Endothelial cell of umbilical vein (primary cell): ENCODE measurements around the gene SLC35D1. TPM values are rescaled to one million over a fixed set of nuclear protein-coding genes. Genes with fewer than 3 reads are reported as not detected.

ENCODE experiments used
- BruUV-seq: library from RNA; stranded (reverse); fragments of 400-500 nt; replicated peaks from 2 replicates; lab custom pipeline; 2021; lab: Mats Ljungman, UMichigan
- CTCF ChIA-PET: fragments of 300-600, 350-600 bp; sonication (Branson Sonifier 250); formaldehyde crosslinking; loops from one replicate; lab custom pipeline; 2021; ENCODE audit warnings: antibody characterized with exemption, inconsistent platforms; lab: Charles Lee
- POLR2A ChIA-PET: fragments of 300-600, 350-600 bp; sonication (Branson Sonifier 250); formaldehyde crosslinking; loops from one replicate; lab custom pipeline; 2021; ENCODE audit warnings: antibody characterized with exemption, inconsistent platforms; lab: Charles Lee
- DNase-seq: peaks from one replicate; pipeline ENCODE4 v3.0.0-alpha.2; 2011; ENCODE audit warnings: low read depth, low spot score
- FAIRE-seq: peaks from 2 replicates; lab custom pipeline; 2011; peaks lifted over from hg19 to GRCh38; lab: Jason Lieb, UNC
- H2AFZ ChIP-seq: 2 replicates; pipeline ENCODE4 v1.6.0; 2012; ENCODE audit warnings: low read depth, low read length, control low read depth, inconsistent platforms
- H3K27ac ChIP-seq: 2 replicates; pipeline ENCODE4 v1.5.1; 2011; ENCODE audit warnings: low read depth, mild to moderate bottlenecking, control low read depth, low read length, moderate library complexity; ENCODE audit not compliant: insufficient read depth
- H3K27me3 ChIP-seq, 2 experiments: 2 replicates each; pipeline versions ENCODE4 v1.6.0 to v1.6.1; 2011; ENCODE audit warnings: low read length in 2 of 2, mixed read lengths in 1 of 2; ENCODE audit not compliant: control insufficient read depth in 2 of 2, insufficient read depth in 2 of 2
- H3K36me3 ChIP-seq, 2 experiments: 2 replicates in 1 of 2; 3 replicates in 1 of 2; pipeline ENCODE4 v1.5.1; 2011; ENCODE audit warnings: low read length in 2 of 2, mild to moderate bottlenecking in 1 of 2, moderate library complexity in 1 of 2; ENCODE audit not compliant: control insufficient read depth in 2 of 2, insufficient read depth in 2 of 2; ENCODE audit errors: extremely low read depth in 1 of 2
- H3K4me1 ChIP-seq: 3 replicates; pipeline ENCODE4 v1.5.1; 2011; ENCODE audit warnings: mild to moderate bottlenecking, low read length; ENCODE audit not compliant: control insufficient read depth, insufficient read depth; ENCODE audit errors: extremely low read depth
- H3K4me2 ChIP-seq: 2 replicates; pipeline ENCODE4 v1.6.1; 2011; ENCODE audit warnings: low read length, control low read depth, mixed read lengths; ENCODE audit not compliant: insufficient read depth
- H3K4me3 ChIP-seq, 3 experiments: fragments of 200-600 bp in 1 of 3; sonication (generic), shearing (Covaris generic) in 1 of 3; replicated peaks in 1 of 3; 2 replicates each; pipeline ENCODE4 v1.5.1; 2011 to 2016; ENCODE audit warnings: control low read depth in 3 of 3, low read length in 3 of 3, mild to moderate bottlenecking in 2 of 3, inconsistent platforms in 1 of 3, low read depth in 1 of 3, moderate library complexity in 1 of 3; ENCODE audit not compliant: insufficient read depth in 1 of 3
- H3K79me2 ChIP-seq: 2 replicates; pipeline ENCODE4 v1.6.0; 2012; ENCODE audit warnings: low read length, inconsistent platforms; ENCODE audit not compliant: control insufficient read depth, insufficient read depth
- H3K9ac ChIP-seq: replicated peaks from 2 replicates; pipeline ENCODE3; 2011; ENCODE audit warnings: low read length, control low read depth; ENCODE audit not compliant: insufficient read depth; ENCODE audit errors: extremely low read depth
- H3K9me1 ChIP-seq: replicated peaks from 3 replicates; pipeline ENCODE4 v1.6.0; 2011; ENCODE audit warnings: mild to moderate bottlenecking, low read length; ENCODE audit not compliant: control insufficient read depth, insufficient read depth; ENCODE audit errors: extremely low read depth
- H3K9me3 ChIP-seq: replicated peaks from 2 replicates; pipeline ENCODE4 v1.5.1; 2012; ENCODE audit warnings: low read length, inconsistent platforms; ENCODE audit not compliant: control insufficient read depth, insufficient read depth
- H4K20me1 ChIP-seq: replicated peaks from 2 replicates; pipeline ENCODE3; 2011; ENCODE audit warnings: mild to moderate bottlenecking, low read length; ENCODE audit not compliant: control insufficient read depth, insufficient read depth; ENCODE audit errors: extremely low read depth
- EZH2 ChIP-seq: IDR thresholded peaks from 2 replicates; pipeline ENCODE4 v1.6.1; 2012; ENCODE audit warnings: borderline replicate concordance, low read depth, mild to moderate bottlenecking, moderate library complexity, low read length, inconsistent platforms; ENCODE audit not compliant: severe bottlenecking
- FOS ChIP-seq: IDR thresholded peaks from 2 replicates; pipeline ENCODE4 v1.6.1; 2011; ENCODE audit warnings: mild to moderate bottlenecking, low read length, moderate library complexity, borderline replicate concordance; ENCODE audit not compliant: insufficient read depth
- GATA2 ChIP-seq: IDR thresholded peaks from 2 replicates; pipeline ENCODE4 v1.7.0; 2011; ENCODE audit warnings: low read depth, mild to moderate bottlenecking, moderate library complexity, mixed read lengths, low read length; ENCODE audit not compliant: insufficient read length, insufficient read depth
- JUN ChIP-seq: IDR thresholded peaks from 2 replicates; pipeline ENCODE4 v1.6.1; 2011; ENCODE audit warnings: borderline replicate concordance, low read depth; ENCODE audit not compliant: insufficient read length, insufficient read depth
- MYC ChIP-seq: IDR thresholded peaks from one replicate; pipeline ENCODE4 v1.6.1; 2011; ENCODE audit warnings: mild to moderate bottlenecking, low read depth, low read length
- POLR2A ChIP-seq: IDR thresholded peaks from 2 replicates; pipeline ENCODE4 v1.6.1; 2012; ENCODE audit warnings: low read depth, mild to moderate bottlenecking, control low read depth, low read length
- POLR2AphosphoS5 ChIP-seq: IDR thresholded peaks from 2 replicates; pipeline ENCODE4 v1.6.1; 2012; ENCODE audit warnings: low read depth, mild to moderate bottlenecking, control low read depth, low read length, moderate library complexity; ENCODE audit not compliant: insufficient read depth
- dilution Hi-C: fragments of 300-500 bp; cut with MboI; formaldehyde crosslinking; loops from one replicate; pipeline ENCODE4 v1.15.0; 2019; ENCODE audit warnings: low sequenced_read_pairs; ENCODE audit not compliant: extremely low pct_ligation_motif_present
- intact Hi-C: fragments of 100-400 bp; cut with micrococcal nuclease; formaldehyde crosslinking; loops from one replicate; pipeline ENCODE4 v1.10.0; 2022
- polyA plus RNA-seq, 4 experiments: library from polyadenylated mRNA; depleted of rRNA in 3 of 4; stranded (reverse) in 3 of 4; unstranded in 1 of 4; fragments of >200 nt; gene quantifications; 2 replicates each; pipeline versions ENCODE4 v1.2.1 to v1.2.3, GENCODE V29; 2011 to 2012; ENCODE audit warnings: missing spikeins in 1 of 4
- total RNA-seq: library from RNA; stranded (reverse); gene quantifications from 2 replicates; pipeline ENCODE4 v1.2.3, GENCODE V29; 2021
- TF ChIP-seq, protein P1 (sequence below): IDR thresholded peaks from 2 replicates; pipeline ENCODE4 v1.6.1; 2011; ENCODE audit not compliant: insufficient read depth, insufficient read length
- TF ChIP-seq, protein P2 (sequence below), 2 donors: IDR thresholded peaks; 1 replicate in 1 of 2; 2 replicates in 1 of 2; pipeline ENCODE4 v1.5.1; 2011; ENCODE audit warnings: low read length in 2 of 2, mild to moderate bottlenecking in 2 of 2, moderate library complexity in 2 of 2, control low read depth in 1 of 2, inconsistent platforms in 1 of 2, low read depth in 1 of 2; ENCODE audit not compliant: insufficient read depth in 1 of 2; ENCODE audit errors: extremely low read depth in 1 of 2

Gene SLC35D1
- total and polyA plus RNA-seq, 2 donors (not counting 3 experiments of a cell fraction or from before 2014, with no cell fraction given), result 3.5 to 6.6 TPM

DNA sequence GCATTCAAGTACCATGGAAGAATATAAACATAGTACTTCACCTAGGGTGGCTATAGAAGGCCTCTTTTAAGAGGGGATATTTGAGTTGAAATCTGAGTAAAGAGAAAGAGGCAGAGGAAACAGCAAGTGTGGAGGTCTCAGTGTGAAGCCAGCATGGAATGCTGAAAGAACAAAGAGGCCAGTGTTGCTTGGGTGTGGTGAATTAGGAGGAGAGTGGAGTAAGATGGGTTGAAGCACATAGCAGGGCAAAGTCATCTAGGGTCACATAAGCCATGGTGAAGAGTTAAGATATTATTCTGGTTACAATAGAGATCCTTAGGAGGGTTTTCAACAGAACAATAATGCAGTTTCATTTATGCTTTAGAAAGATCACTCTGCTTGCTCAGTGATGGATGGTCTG lies 43.4 kb upstream of the SLC35D1 start:
- intact Hi-C loops, result no loop called here
- Histone ChIP-seq H3K36me3 (no peaks in the 10 kb centered on the region), H2AFZ (no peak overlapping the region), H3K79me2 (no peaks in the 10 kb centered on the region), H3K4me3 (no peak overlapping the region), H3K4me1 (no peaks in the 10 kb centered on the region), H3K27me3 (peaks cover 6 to 13% of the 10 kb centered on the region in 2 experiments), H3K27ac (no peak overlapping the region), H3K9me3 (no peaks in the 10 kb centered on the region), H3K4me2 (no peak overlapping the region), H4K20me1 (no peaks in the 10 kb centered on the region), H3K9me1 (no peaks in the 10 kb centered on the region), H3K9ac (no peak overlapping the region)
- CTCF ChIA-PET, result no interaction called here
- TF ChIP-seq FOS, result no peak
- no peak for TF ChIP-seq POLR2AphosphoS5
- no peak for TF ChIP-seq POLR2A
- TF ChIP-seq JUN, result no peak
- no peak for TF ChIP-seq GATA2
- TF ChIP-seq, protein P1, sequence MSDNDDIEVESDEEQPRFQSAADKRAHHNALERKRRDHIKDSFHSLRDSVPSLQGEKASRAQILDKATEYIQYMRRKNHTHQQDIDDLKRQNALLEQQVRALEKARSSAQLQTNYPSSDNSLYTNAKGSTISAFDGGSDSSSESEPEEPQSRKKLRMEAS, result no peak
- TF ChIP-seq, protein P2, sequence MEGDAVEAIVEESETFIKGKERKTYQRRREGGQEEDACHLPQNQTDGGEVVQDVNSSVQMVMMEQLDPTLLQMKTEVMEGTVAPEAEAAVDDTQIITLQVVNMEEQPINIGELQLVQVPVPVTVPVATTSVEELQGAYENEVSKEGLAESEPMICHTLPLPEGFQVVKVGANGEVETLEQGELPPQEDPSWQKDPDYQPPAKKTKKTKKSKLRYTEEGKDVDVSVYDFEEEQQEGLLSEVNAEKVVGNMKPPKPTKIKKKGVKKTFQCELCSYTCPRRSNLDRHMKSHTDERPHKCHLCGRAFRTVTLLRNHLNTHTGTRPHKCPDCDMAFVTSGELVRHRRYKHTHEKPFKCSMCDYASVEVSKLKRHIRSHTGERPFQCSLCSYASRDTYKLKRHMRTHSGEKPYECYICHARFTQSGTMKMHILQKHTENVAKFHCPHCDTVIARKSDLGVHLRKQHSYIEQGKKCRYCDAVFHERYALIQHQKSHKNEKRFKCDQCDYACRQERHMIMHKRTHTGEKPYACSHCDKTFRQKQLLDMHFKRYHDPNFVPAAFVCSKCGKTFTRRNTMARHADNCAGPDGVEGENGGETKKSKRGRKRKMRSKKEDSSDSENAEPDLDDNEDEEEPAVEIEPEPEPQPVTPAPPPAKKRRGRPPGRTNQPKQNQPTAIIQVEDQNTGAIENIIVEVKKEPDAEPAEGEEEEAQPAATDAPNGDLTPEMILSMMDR (IDR thresholded peaks at IDR 0.05; ENCODE audit: extremely low read depth in 1 of 2, insufficient read depth in 1 of 2, low read depth in 1 of 2, low read length in 2 of 2), result no peak
- TF ChIP-seq MYC, result no peak
- TF ChIP-seq EZH2, result no peak
- POLR2A ChIA-PET, result no interaction called here
- FAIRE-seq, result no peak
- no TSS peak for BruUV-seq
- no peak for DNase-seq
- dilution Hi-C loops, result no loop called here
